BLaER1 treated with 17β-estradiol and CSF1 and Interleukin-3, amounts not matched to agents 10 nM and 100 nM (cell line): ENCODE measurements around the gene NID1.

Source experiments
- H3K27ac ChIP-seq, 11 experiments: shearing (Covaris generic); formaldehyde crosslinking; 2 replicates each; pipeline ENCODE4 v1.8.1; 2022
- H3K27me3 ChIP-seq, 11 experiments: shearing (Covaris generic); formaldehyde crosslinking; 2 replicates each; pipeline ENCODE4 v1.8.1; 2022
- H3K36me3 ChIP-seq, 11 experiments: shearing (Covaris generic); formaldehyde crosslinking; 2 replicates each; pipeline ENCODE4 v1.8.1; 2022
- H3K4me1 ChIP-seq, 10 experiments: shearing (Covaris generic); formaldehyde crosslinking; 2 replicates each; pipeline ENCODE4 v1.8.1; 2022
- H3K4me2 ChIP-seq, 11 experiments: shearing (Covaris generic); formaldehyde crosslinking; 2 replicates each; pipeline ENCODE4 v1.8.1; 2022
- H3K4me3 ChIP-seq, 10 experiments: shearing (Covaris generic); formaldehyde crosslinking; 2 replicates each; pipeline ENCODE4 v1.8.1; 2022
- H3K9ac ChIP-seq, 11 experiments: shearing (Covaris generic); formaldehyde crosslinking; 2 replicates each; pipeline ENCODE4 v1.8.1; 2022
- H3K9me3 ChIP-seq, 11 experiments: shearing (Covaris generic); formaldehyde crosslinking; replicated peaks in 1 of 11; 2 replicates each; pipeline ENCODE4 v1.8.1; 2022
- H4K20me1 ChIP-seq, 11 experiments: shearing (Covaris generic); formaldehyde crosslinking; 2 replicates each; pipeline ENCODE4 v1.8.1; 2022
- Cebpa-rat ChIP-seq, 11 experiments: shearing (Covaris generic); IDR thresholded peaks; 2 replicates each; pipeline ENCODE4 v1.8.1; 2022

Gene NID1

DNA sequence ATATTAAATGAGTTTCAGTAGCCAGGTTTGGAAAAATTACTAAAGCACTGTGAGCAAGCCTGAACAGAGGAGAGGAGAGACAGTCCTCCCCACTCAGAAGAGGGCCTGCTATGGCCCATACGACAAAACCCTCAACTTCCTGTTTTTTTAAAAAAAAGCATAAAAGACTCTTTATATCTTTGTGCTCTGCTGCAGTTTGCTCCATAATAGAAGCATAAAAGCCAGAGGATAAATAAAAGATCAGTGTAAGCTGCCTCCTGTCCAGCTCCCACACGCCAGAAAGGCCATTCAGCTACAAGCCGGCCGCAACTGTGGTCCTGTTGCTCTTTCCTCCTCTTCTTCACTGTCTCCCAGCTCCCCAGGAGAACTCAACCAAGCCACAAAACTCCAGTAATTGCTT, 37.8 kb downstream of the NID1 start:
- 0 out of 22 replicates have a peak overlapping the region, but pooled peaks of 2 of the 11 experiments have one; percentile 11 to 37 for H3K9ac ChIP-seq

GRCh38 chr1:236025836-236026235, 39.1 kb downstream of the NID1 start:
- Histone ChIP-seq H3K9me3 (no peaks in the 10 kb centered on the region), H3K27ac (peak overlapping the region in 1 of 11 experiments; percentile 64; a peak in 2 of 22 replicates), H3K9ac (no peak overlapping the region), H3K4me1 (peaks cover 21 to 50% (median 33%) of the 10 kb centered on the region in 10 experiments), H4K20me1 (no peaks in the 10 kb centered on the region), H3K4me2 (peak overlapping the region in 5 of 11 experiments; percentile 8 to 74 (median 47); a peak in 9 of 22 replicates), H3K36me3 (no peaks in the 10 kb centered on the region), H3K4me3 (no peak overlapping the region), H3K27me3 (no peaks in the 10 kb centered on the region)
- TF ChIP-seq Cebpa-rat (IDR thresholded peaks at IDR 0.05): no peak

More for the DNA sequence above, 37.8 kb downstream of the NID1 start:
- no peak for TF ChIP-seq Cebpa-rat (IDR thresholded peaks at IDR 0.05)
- Histone ChIP-seq H3K9me3 (no peaks in the 10 kb centered on the region), H3K4me3 (no peak overlapping the region), H3K36me3 (no peaks in the 10 kb centered on the region), H3K4me1 (peaks cover 21 to 50% (median 33%) of the 10 kb centered on the region in 10 experiments), H3K27ac (peak overlapping the region in 3 of 11 experiments; percentile 41 to 63 (median 45); a peak in 6 of 22 replicates), H3K4me2 (peak overlapping the region; percentile 17 to 74 (median 38); a peak in 18 of 22 replicates), H4K20me1 (no peaks in the 10 kb centered on the region), H3K27me3 (no peaks in the 10 kb centered on the region)

DNA sequence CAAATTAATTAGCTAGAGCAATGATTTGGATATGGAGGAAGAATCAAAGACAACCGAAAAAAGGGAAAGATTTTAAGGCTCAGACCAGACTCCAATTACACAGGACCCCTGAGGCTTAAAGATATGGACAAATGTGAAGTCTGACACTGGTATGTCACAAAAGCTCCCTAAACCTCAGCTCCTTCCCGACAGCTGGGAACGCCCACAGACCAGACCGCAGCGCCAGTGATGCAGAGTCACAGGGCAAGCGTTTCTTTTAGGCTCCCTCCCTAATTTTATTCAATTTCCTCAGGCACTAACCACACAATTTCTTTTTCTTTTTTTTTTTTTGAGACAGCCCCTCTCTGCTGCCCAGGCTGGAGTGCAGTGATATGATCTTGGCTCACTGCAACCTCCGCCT, 40.2 kb downstream of the NID1 start:
- no peaks in the 10 kb centered on the region for H3K9me3 ChIP-seq
- no peak for TF ChIP-seq Cebpa-rat (IDR thresholded peaks at IDR 0.05)
- peak overlapping the region in 10 of 11 experiments; percentile 2 to 72 (median 25); a peak in 11 of 22 replicates for H3K27ac ChIP-seq
- H3K36me3 ChIP-seq: no peaks in the 10 kb centered on the region
- H3K9ac ChIP-seq: peak overlapping the region in 8 of 11 experiments; percentile 15 to 60 (median 46); a peak in 10 of 22 replicates
- H3K4me2 ChIP-seq: peak overlapping the region; percentile 16 to 74 (median 51)
- H3K27me3 ChIP-seq: no peaks in the 10 kb centered on the region
- H3K4me3 ChIP-seq: no peak overlapping the region
- peaks cover 21 to 50% (median 33%) of the 10 kb centered on the region in 10 experiments for H3K4me1 ChIP-seq
- H4K20me1 ChIP-seq: no peaks in the 10 kb centered on the region

GRCh38 chr1:236023926-236024565, 40.8 kb downstream of the NID1 start:
- no peaks in the 10 kb centered on the region for H4K20me1 ChIP-seq
- H3K4me2 ChIP-seq: peak overlapping the region; percentile 16 to 74 (median 51); a peak in 21 of 22 replicates
- H3K9ac ChIP-seq: peak overlapping the region in 2 of 11 experiments; percentile 47 to 51; a peak in 2 of 22 replicates
- no peaks in the 10 kb centered on the region for H3K36me3 ChIP-seq
- H3K4me1 ChIP-seq: peaks cover 21 to 50% (median 33%) of the 10 kb centered on the region in 10 experiments
- H3K4me3 ChIP-seq: no peak overlapping the region
- TF ChIP-seq Cebpa-rat (IDR thresholded peaks at IDR 0.05): no peak
- H3K27ac ChIP-seq: peak overlapping the region in 7 of 11 experiments; percentile 10 to 72 (median 60); a peak in 9 of 22 replicates
- H3K9me3 ChIP-seq: no peaks in the 10 kb centered on the region
- H3K27me3 ChIP-seq: no peaks in the 10 kb centered on the region

GRCh38 chr1:236021424-236022135, 43.3 kb downstream of the NID1 start:
- Histone ChIP-seq H3K4me2 (no peak overlapping the region), H3K9ac (no peak overlapping the region), H3K36me3 (no peaks in the 10 kb centered on the region), H3K9me3 (no peaks in the 10 kb centered on the region), H3K27me3 (no peaks in the 10 kb centered on the region), H3K4me1 (peaks cover 13 to 41% (median 25%) of the 10 kb centered on the region in 10 experiments; a peak in 19 of 20 replicates), H4K20me1 (no peaks in the 10 kb centered on the region), H3K27ac (no peak overlapping the region), H3K4me3 (no peak overlapping the region)
- no peak for TF ChIP-seq Cebpa-rat (IDR thresholded peaks at IDR 0.05)

- no peak overlapping the region for H3K9ac ChIP-seq
- H3K4me3 ChIP-seq: no peak overlapping the region
- H3K27ac ChIP-seq: no peak overlapping the region
- no peaks in the 10 kb centered on the region for H3K9me3 ChIP-seq
- no peaks in the 10 kb centered on the region for H3K27me3 ChIP-seq
- no peaks in the 10 kb centered on the region for H3K36me3 ChIP-seq
- peaks cover 13 to 39% (median 18%) of the 10 kb centered on the region in 10 experiments; a peak in 18 of 20 replicates for H3K4me1 ChIP-seq
- no peak overlapping the region for H3K4me2 ChIP-seq
- TF ChIP-seq Cebpa-rat (IDR thresholded peaks at IDR 0.05): no peak
- no peaks in the 10 kb centered on the region for H4K20me1 ChIP-seq
Measured at GRCh38 chr1:236020359-236021219, 44.3 kb downstream of the NID1 start.

- H3K36me3 ChIP-seq: no peaks in the 10 kb centered on the region
- H3K27ac ChIP-seq: no peak overlapping the region
- H3K9me3 ChIP-seq: no peaks in the 10 kb centered on the region
- H4K20me1 ChIP-seq: no peaks in the 10 kb centered on the region
- no peak overlapping the region for H3K4me2 ChIP-seq
- H3K9ac ChIP-seq: no peak overlapping the region
- no peak overlapping the region for H3K4me3 ChIP-seq
- TF ChIP-seq Cebpa-rat (IDR thresholded peaks at IDR 0.05): no peak
- peaks cover under 1 to 25% (median 4%) of the 10 kb centered on the region in 10 experiments; a peak in 15 of 20 replicates for H3K4me1 ChIP-seq
- H3K27me3 ChIP-seq: no peaks in the 10 kb centered on the region
Measured at GRCh38 chr1:236018885-236019453, 45.9 kb downstream of the NID1 start.

- Histone ChIP-seq H3K36me3 (no peaks in the 10 kb centered on the region), H3K27ac (no peak overlapping the region), H3K9me3 (no peaks in the 10 kb centered on the region), H3K4me1 (peaks cover 0 to 10% (median 0%) of the 10 kb centered on the region in 10 experiments; a peak in 1 of 20 replicates), H3K4me3 (no peak overlapping the region), H3K9ac (no peak overlapping the region), H3K4me2 (no peak overlapping the region), H3K27me3 (no peaks in the 10 kb centered on the region), H4K20me1 (no peaks in the 10 kb centered on the region)
- TF ChIP-seq Cebpa-rat (IDR thresholded peaks at IDR 0.05): no peak
Measured at GRCh38 chr1:236016782-236017400, 48.0 kb downstream of the NID1 start.
